ENCODE data around the gene CEBPE.
A peak's percentile ranks its signal among the peaks of the same experiment; 100 is the strongest.

Gene CEBPE

GRCh38 chr14:23080474-23080873, 38.6 kb downstream of the CEBPE start:
- no peak for TF ChIP-seq CTCF (conservative IDR thresholded peaks at IDR 0.05; ENCODE audit: low read depth, low read length)
- no peak for DNase-seq (ENCODE audit: low read depth)
- no peak overlapping the region for H3K4me3 ChIP-seq (ENCODE audit: low read depth, low read length)

- no peak for TF ChIP-seq CTCF (conservative IDR thresholded peaks at IDR 0.05; ENCODE audit: low read depth, low read length)
- DNase-seq (ENCODE audit: low read depth), result peak; percentile 37
- no peak overlapping the region for H3K4me3 ChIP-seq (ENCODE audit: low read depth, low read length)
Observed at GRCh38 chr14:23079716-23080115, 39.3 kb downstream of the CEBPE start.

- no peak overlapping the region for H3K4me3 ChIP-seq (ENCODE audit: low read depth, low read length)
- DNase-seq (ENCODE audit: low read depth), result peak; percentile 98
- no peak for TF ChIP-seq CTCF (conservative IDR thresholded peaks at IDR 0.05; ENCODE audit: low read depth, low read length)
Observed at GRCh38 chr14:23078692-23079116, 40.4 kb downstream of the CEBPE start.

GRCh38 chr14:23077962-23078361, 41.1 kb downstream of the CEBPE start:
- no peak overlapping the region for H3K4me3 ChIP-seq (ENCODE audit: low read depth, low read length)
- TF ChIP-seq CTCF (conservative IDR thresholded peaks at IDR 0.05; ENCODE audit: low read depth, low read length), result no peak
- peak; percentile 48 for DNase-seq (ENCODE audit: low read depth)

- peak; percentile 68 for TF ChIP-seq CTCF (conservative IDR thresholded peaks at IDR 0.05; ENCODE audit: low read depth, low read length)
- H3K4me3 ChIP-seq (ENCODE audit: low read depth, low read length), result no peak overlapping the region
- peak; percentile 61 for DNase-seq (ENCODE audit: low read depth)
Observed at GRCh38 chr14:23076785-23077408, 42.2 kb downstream of the CEBPE start.

- DNase-seq (ENCODE audit: low read depth), result no peak
- no peak for TF ChIP-seq CTCF (conservative IDR thresholded peaks at IDR 0.05; ENCODE audit: low read depth, low read length)
- no peak overlapping the region for H3K4me3 ChIP-seq (ENCODE audit: low read depth, low read length)
Observed at GRCh38 chr14:23074906-23075305, 44.1 kb downstream of the CEBPE start.

GRCh38 chr14:23071921-23072539, 47.0 kb downstream of the CEBPE start:
- TF ChIP-seq CTCF (conservative IDR thresholded peaks at IDR 0.05; ENCODE audit: low read depth, low read length), result no peak
- no peak for DNase-seq (ENCODE audit: low read depth)
- H3K4me3 ChIP-seq (ENCODE audit: low read depth, low read length), result peak overlapping the region; percentile 90

Data from choroid plexus epithelial cell (primary cell).